Measurements from ENCODE around the gene MUC3A.
A peak's percentile ranks its signal among the peaks of the same experiment; 100 is the strongest.
"Not testable (repeated sequence)": the region's sequence is repeated elsewhere in the genome, so short reads cannot be mapped to it uniquely, and the experiment has no call there.

The MUC3A gene

GRCh38 chr7:100975371-100975821 is 26.1 kb downstream of the MUC3A start:
- DNase-seq (ENCODE audit: low read depth), result no peak
- TF ChIP-seq, protein P1, sequence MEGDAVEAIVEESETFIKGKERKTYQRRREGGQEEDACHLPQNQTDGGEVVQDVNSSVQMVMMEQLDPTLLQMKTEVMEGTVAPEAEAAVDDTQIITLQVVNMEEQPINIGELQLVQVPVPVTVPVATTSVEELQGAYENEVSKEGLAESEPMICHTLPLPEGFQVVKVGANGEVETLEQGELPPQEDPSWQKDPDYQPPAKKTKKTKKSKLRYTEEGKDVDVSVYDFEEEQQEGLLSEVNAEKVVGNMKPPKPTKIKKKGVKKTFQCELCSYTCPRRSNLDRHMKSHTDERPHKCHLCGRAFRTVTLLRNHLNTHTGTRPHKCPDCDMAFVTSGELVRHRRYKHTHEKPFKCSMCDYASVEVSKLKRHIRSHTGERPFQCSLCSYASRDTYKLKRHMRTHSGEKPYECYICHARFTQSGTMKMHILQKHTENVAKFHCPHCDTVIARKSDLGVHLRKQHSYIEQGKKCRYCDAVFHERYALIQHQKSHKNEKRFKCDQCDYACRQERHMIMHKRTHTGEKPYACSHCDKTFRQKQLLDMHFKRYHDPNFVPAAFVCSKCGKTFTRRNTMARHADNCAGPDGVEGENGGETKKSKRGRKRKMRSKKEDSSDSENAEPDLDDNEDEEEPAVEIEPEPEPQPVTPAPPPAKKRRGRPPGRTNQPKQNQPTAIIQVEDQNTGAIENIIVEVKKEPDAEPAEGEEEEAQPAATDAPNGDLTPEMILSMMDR (conservative IDR thresholded peaks at IDR 0.05; ENCODE audit: low read depth, low read length), result no peak
- H3K4me3 ChIP-seq (ENCODE audit: low read depth, low read length), result no peak overlapping the region

GRCh38 chr7:100978300-100978699 is 29.0 kb downstream of the MUC3A start:
- no peak overlapping the region for H3K4me3 ChIP-seq (ENCODE audit: low read depth, low read length)
- TF ChIP-seq, protein P1 (conservative IDR thresholded peaks at IDR 0.05; ENCODE audit: low read depth, low read length), result no peak
- DNase-seq (ENCODE audit: low read depth), result no peak

DNA sequence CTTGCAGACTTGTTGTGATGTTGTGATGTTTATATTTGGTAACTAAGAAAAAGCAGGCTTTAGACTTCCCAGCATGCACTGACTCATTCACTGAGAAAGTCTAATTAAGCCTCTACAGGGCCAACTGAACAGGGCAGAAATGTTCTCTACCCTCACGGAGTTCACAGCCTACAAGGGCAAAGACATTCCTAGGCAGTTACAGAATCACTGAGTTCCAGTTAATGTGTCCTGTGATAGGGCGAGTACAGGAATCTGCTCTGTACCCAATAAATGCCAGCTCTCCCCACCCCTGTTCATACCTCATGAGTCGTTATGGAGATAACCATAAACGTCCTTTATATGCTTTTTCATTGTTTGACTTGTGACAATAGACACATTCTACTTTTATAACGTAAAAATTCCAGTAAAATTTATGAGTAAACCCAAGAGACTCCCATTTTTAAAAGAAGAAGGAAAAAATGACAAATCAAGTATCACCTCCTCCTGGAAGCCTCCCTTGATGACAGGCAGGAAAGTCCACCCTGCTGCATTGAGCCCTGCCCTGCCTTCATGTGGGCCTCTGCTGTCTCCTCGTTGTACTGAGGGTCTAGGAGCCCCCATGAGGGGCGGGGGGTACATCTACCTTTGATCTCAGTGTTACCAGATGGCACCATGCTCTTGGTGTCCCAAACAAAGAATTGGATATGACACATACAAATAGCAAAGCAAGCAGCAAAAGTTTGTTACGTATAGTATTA is 34.3 kb downstream of the MUC3A start:
- no peak overlapping the region for H3K4me3 ChIP-seq (ENCODE audit: low read depth, low read length)
- TF ChIP-seq, protein P1 (conservative IDR thresholded peaks at IDR 0.05; ENCODE audit: low read depth, low read length), result no peak
- DNase-seq (ENCODE audit: low read depth), result peak; percentile 46

DNA sequence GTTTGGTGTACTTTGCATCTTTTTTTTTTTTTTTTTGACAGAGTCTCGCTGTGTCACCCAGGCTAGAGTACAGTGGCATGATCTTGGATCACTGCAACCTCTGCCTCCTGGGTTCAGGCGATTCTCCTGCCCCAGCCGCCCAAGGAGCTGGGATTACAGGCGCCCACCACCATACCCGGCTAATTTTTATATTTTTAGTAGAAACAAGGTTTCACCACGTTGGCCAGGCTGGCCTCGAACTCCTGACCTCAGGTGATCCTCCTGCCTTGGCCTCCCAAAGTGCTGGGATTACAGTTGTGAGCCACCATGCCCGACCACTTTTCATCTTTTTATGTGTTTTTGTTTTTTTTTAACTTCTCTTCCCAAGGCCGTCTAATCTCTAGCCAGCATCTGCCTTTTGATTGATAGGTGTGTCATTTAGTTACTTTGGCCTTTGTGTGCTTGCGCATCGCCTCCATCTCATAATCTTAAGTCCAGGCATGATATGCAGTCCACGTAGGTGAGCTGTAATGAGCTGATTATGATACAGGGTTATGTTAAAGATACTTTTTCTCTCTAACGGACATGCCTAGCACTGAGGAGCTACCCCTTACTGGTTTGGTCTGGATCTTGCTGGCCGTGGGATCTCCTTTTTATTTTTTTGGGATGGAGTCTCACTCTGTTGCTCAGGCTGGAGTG is 35.0 kb downstream of the MUC3A start:
- not testable (repeated sequence) for DNase-seq (ENCODE audit: low read depth); H3K4me3 ChIP-seq (ENCODE audit: low read depth, low read length)

- not testable (repeated sequence) for DNase-seq (ENCODE audit: low read depth); H3K4me3 ChIP-seq (ENCODE audit: low read depth, low read length)
Observed at GRCh38 chr7:100985033-100985797, 35.9 kb downstream of the MUC3A start.

DNA sequence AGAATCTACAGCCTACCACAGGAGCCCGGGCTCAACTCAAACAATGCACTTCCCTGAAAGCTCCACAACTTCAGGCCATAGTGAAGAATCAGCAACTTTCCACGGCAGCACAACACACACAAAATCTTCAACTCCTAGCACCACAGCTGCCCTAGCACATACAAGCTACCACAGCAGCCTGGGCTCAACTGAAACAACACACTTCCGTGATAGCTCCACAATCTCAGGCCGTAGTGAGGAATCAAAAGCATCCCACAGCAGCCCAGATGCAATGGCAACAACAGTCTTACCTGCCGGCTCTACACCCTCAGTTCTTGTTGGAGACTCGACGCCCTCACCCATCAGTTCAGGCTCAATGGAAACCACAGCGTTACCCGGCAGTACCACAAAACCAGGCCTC is 42.3 kb downstream of the MUC3A start:
- TF ChIP-seq, protein P1 (conservative IDR thresholded peaks at IDR 0.05; ENCODE audit: low read depth, low read length), result no peak
- no peak overlapping the region for H3K4me3 ChIP-seq (ENCODE audit: low read depth, low read length)
- DNase-seq (ENCODE audit: low read depth), result no peak

DNA sequence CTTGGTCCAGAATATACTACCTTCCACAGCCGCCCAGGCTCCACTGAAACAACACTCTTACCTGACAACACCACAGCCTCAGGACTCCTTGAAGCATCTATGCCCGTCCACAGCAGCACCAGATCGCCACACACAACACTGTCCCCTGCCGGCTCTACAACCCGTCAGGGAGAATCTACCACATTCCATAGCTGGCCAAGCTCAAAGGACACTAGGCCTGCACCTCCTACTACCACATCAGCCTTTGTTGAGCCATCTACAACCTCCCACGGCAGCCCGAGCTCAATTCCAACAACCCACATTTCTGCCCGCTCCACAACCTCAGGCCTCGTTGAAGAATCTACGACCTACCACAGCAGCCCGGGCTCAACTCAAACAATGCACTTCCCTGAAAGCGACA is 42.9 kb downstream of the MUC3A start:
- H3K4me3 ChIP-seq (ENCODE audit: low read depth, low read length); DNase-seq (ENCODE audit: low read depth): not testable (repeated sequence)

GRCh38 chr7:100994671-100995070 is 45.3 kb downstream of the MUC3A start:
- not testable (repeated sequence) for DNase-seq (ENCODE audit: low read depth); H3K4me3 ChIP-seq (ENCODE audit: low read depth, low read length)

DNA sequence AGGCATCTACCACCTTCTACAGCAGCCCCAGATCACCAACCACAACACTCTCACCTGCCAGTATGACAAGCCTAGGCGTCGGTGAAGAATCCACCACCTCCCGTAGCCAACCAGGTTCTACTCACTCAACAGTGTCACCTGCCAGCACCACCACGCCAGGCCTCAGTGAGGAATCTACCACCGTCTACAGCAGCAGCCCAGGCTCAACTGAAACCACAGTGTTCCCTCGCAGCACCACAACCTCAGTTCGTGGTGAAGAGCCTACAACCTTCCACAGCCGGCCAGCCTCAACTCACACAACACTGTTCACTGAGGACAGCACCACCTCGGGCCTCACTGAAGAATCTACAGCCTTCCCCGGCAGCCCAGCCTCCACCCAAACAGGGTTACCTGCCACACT is 49.2 kb downstream of the MUC3A start:
- H3K4me3 ChIP-seq (ENCODE audit: low read depth, low read length); DNase-seq (ENCODE audit: low read depth): not testable (repeated sequence)

GRCh38 chr7:100999334-100999733 is 50.0 kb downstream of the MUC3A start:
- not testable (repeated sequence) for H3K4me3 ChIP-seq (ENCODE audit: low read depth, low read length); DNase-seq (ENCODE audit: low read depth)

DNA sequence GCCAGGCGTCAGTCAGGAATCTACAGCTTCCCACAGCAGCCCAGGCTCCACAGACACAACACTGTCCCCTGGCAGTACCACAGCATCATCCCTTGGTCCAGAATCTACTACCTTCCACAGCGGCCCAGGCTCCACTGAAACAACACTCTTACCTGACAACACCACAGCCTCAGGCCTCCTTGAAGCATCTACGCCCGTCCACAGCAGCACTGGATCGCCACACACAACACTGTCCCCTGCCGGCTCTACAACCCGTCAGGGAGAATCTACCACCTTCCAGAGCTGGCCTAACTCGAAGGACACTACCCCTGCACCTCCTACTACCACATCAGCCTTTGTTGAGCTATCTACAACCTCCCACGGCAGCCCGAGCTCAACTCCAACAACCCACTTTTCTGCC is 50.7 kb downstream of the MUC3A start:
- DNase-seq (ENCODE audit: low read depth); H3K4me3 ChIP-seq (ENCODE audit: low read depth, low read length): not testable (repeated sequence)

GRCh38 chr7:101002333-101002732 is 53.0 kb downstream of the MUC3A start:
- not testable (repeated sequence) for DNase-seq (ENCODE audit: low read depth); H3K4me3 ChIP-seq (ENCODE audit: low read depth, low read length)

- not testable (repeated sequence) for DNase-seq (ENCODE audit: low read depth); H3K4me3 ChIP-seq (ENCODE audit: low read depth, low read length)
Observed at GRCh38 chr7:101007361-101007760, 58.0 kb downstream of the MUC3A start.

All from choroid plexus epithelial cell (primary cell).